GM23338 (cell line): ENCODE results near the gene TOPAZ1. TPM values are rescaled to one million over a fixed set of nuclear protein-coding genes. Genes with fewer than 3 reads are reported as not detected.

Source experiments
- ATAC-seq: fragments of 200-7000 bp; cut with Tn5 transposase; 3 replicates; pipeline ENCODE4 v1.9.1; 2020
- DNase-seq: peaks from one replicate; pipeline ENCODE4 v3.0.0-alpha.2; 2015; ENCODE audit warnings: low spot score
- H2AFZ ChIP-seq: fragments of 200-600 bp; sonication (generic); 2 replicates; pipeline ENCODE4 v1.8.0; 2016; ENCODE audit warnings: antibody characterized with exemption, mild to moderate bottlenecking, moderate library complexity
- H3F3A ChIP-seq: fragments of 200-600 bp; sonication (generic); replicated peaks from 2 replicates; pipeline ENCODE4 v1.8.0; 2017; ENCODE audit warnings: antibody characterized with exemption, mixed run types, low read depth
- H3K27ac ChIP-seq: fragments of 200-600 bp; sonication (generic); 2 replicates; pipeline ENCODE4 v1.6.1; 2016; ENCODE audit warnings: low read depth
- H3K27me3 ChIP-seq: fragments of 200-600 bp; sonication (generic); 2 replicates; pipeline ENCODE4 v1.8.0; 2016; ENCODE audit warnings: mild to moderate bottlenecking, mixed run types, moderate library complexity; ENCODE audit not compliant: insufficient read depth
- H3K36me3 ChIP-seq: fragments of 200-600 bp; sonication (generic); 2 replicates; pipeline ENCODE4 v1.8.0; 2016; ENCODE audit warnings: mild to moderate bottlenecking; ENCODE audit not compliant: insufficient read depth
- H3K4me1 ChIP-seq: fragments of 200-600 bp; sonication (generic); 2 replicates; pipeline ENCODE4 v1.8.0; 2016; ENCODE audit warnings: mild to moderate bottlenecking, moderate library complexity; ENCODE audit not compliant: insufficient read depth
- H3K4me2 ChIP-seq: fragments of 200-600 bp; sonication (generic); 2 replicates; pipeline ENCODE4 v1.7.1; 2017; ENCODE audit warnings: mixed run types
- H3K4me3 ChIP-seq: fragments of 200-600 bp; sonication (generic); 2 replicates; pipeline ENCODE4 v1.6.1; 2016; ENCODE audit warnings: mixed run types
- H3K79me2 ChIP-seq: fragments of 200-600 bp; sonication (generic); replicated peaks from 2 replicates; pipeline ENCODE4 v1.8.0; 2017; ENCODE audit warnings: mild to moderate bottlenecking; ENCODE audit not compliant: insufficient read depth
- H3K9me2 ChIP-seq: fragments of 200-600 bp; sonication (generic); 2 replicates; pipeline ENCODE4 v1.8.0; 2017; ENCODE audit not compliant: insufficient read depth
- H4K20me1 ChIP-seq: fragments of 200-600 bp; sonication (generic); replicated peaks from 2 replicates; pipeline ENCODE4 v1.8.0; 2017; ENCODE audit warnings: mild to moderate bottlenecking; ENCODE audit not compliant: insufficient read depth
- H3K27ac Mint-ChIP-seq: 2 replicates; pipeline ENCODE4 v1.8.0; 2020; ENCODE audit warnings: inconsistent platforms, mild to moderate bottlenecking, moderate library complexity, mixed read lengths
- H3K27me3 Mint-ChIP-seq: 3 replicates; pipeline ENCODE4 v1.8.0; 2022; ENCODE audit warnings: low read depth, mild to moderate bottlenecking, moderate library complexity, mixed read lengths, inconsistent platforms; ENCODE audit not compliant: insufficient read depth, poor library complexity
- H3K36me3 Mint-ChIP-seq: 3 replicates; pipeline ENCODE4 v1.8.0; 2021; ENCODE audit warnings: low read depth, mild to moderate bottlenecking, inconsistent platforms, moderate library complexity, mixed read lengths
- H3K4me1 Mint-ChIP-seq: 3 replicates; pipeline ENCODE4 v1.8.0; 2020; ENCODE audit warnings: mild to moderate bottlenecking, inconsistent platforms, mixed read lengths
- H3K4me3 Mint-ChIP-seq: 3 replicates; pipeline ENCODE4 v1.8.0; 2021; ENCODE audit warnings: moderate library complexity, mild to moderate bottlenecking, inconsistent platforms, mixed read lengths
- H3K9me3 Mint-ChIP-seq: 3 replicates; pipeline ENCODE4 v1.8.0; 2020; ENCODE audit warnings: moderate library complexity, mild to moderate bottlenecking, inconsistent platforms, mixed read lengths
- CREB1 ChIP-seq: fragments of 250-450 bp; sonication (Bioruptor Pico); IDR thresholded peaks from 2 replicates; pipeline ENCODE4 v1.5.0; 2020; ENCODE audit warnings: low read depth, mild to moderate bottlenecking, moderate library complexity
- ETS1 ChIP-seq: IDR thresholded peaks from 2 replicates; pipeline ENCODE4 v1.6.1; 2016; ENCODE audit warnings: antibody characterized with exemption
- EZH2 ChIP-seq: fragments of 200-600 bp; sonication (generic); IDR thresholded peaks from one replicate; pipeline ENCODE4 v1.8.0; 2017; ENCODE audit warnings: antibody characterized with exemption, mild to moderate bottlenecking, low read depth; ENCODE audit not compliant: unreplicated experiment
- REST ChIP-seq: IDR thresholded peaks from one replicate; pipeline ENCODE4 v1.6.1; 2018; ENCODE audit warnings: antibody characterized with exemption; ENCODE audit not compliant: unreplicated experiment
- ZNF114 ChIP-seq: fragments of 250-450 bp; sonication (Bioruptor Pico); IDR thresholded peaks from 2 replicates; pipeline ENCODE4 v1.5.0; 2020; ENCODE audit warnings: mild to moderate bottlenecking, moderate library complexity
- ZNF331 ChIP-seq: fragments of 250-450 bp; sonication (Bioruptor Pico); IDR thresholded peaks from 2 replicates; pipeline ENCODE4 v1.5.0; 2020; ENCODE audit warnings: low read depth, mild to moderate bottlenecking, moderate library complexity
- ZNF462 ChIP-seq: fragments of 250-450 bp; sonication (Bioruptor Pico); IDR thresholded peaks from 2 replicates; pipeline ENCODE4 v1.5.0; 2020; ENCODE audit warnings: mild to moderate bottlenecking, moderate library complexity
- polyA plus RNA-seq: library from polyadenylated mRNA; unstranded; fragments of >200 nt; fragmentation: Nextera tagmentation; extraction: Ambion mirVana; gene quantifications from 2 replicates; pipeline ENCODE4 v1.2.1, GENCODE V29; 2016
- total RNA-seq: library from RNA; depleted of rRNA; stranded (reverse); fragments of >200 nt; shearing (Covaris generic); gene quantifications from 2 replicates; pipeline ENCODE4 v1.2.3, GENCODE V29; 2014

The TOPAZ1 gene
- total and polyA plus RNA-seq, 2 experiments from 2014 or later, result not detected

- Histone ChIP-seq H3K4me2 (no peak overlapping the region), H3K36me3 (no peaks in the 10 kb centered on the region), H3F3A (no peaks in the 10 kb centered on the region), H3K4me3 (no peak overlapping the region), H3K27me3 (no peaks in the 10 kb centered on the region), H3K4me1 (no peaks in the 10 kb centered on the region), H4K20me1 (no peaks in the 10 kb centered on the region), H3K9me2 (no peaks in the 10 kb centered on the region), H3K27ac (no peak overlapping the region), H2AFZ (no peak overlapping the region), H3K79me2 (no peaks in the 10 kb centered on the region)
- ATAC-seq (no peak), DNase-seq (no peak)
- H3K27me3 Mint-ChIP-seq, result no peaks in the 10 kb centered on the region
- no peak overlapping the region for H3K27ac Mint-ChIP-seq
- H3K4me3 Mint-ChIP-seq, result no peak overlapping the region
- 0 out of 3 replicates have a peak, but pooled peaks cover 3% of the 10 kb centered on the region for H3K36me3 Mint-ChIP-seq
- TF ChIP-seq EZH2 (no peak), ETS1 (no peak)
- peaks cover 28% of the 10 kb centered on the region for H3K4me1 Mint-ChIP-seq
- no peaks in the 10 kb centered on the region for H3K9me3 Mint-ChIP-seq
These were observed 121.9 kb downstream of the TOPAZ1 start for GRCh38 chr3:44363591-44363990.

GRCh38 chr3:44365952-44366351 is 124.3 kb downstream of the TOPAZ1 start:
- ATAC-seq (peak; percentile 45; the same call in 1 of the 3 replicates), DNase-seq (no peak)
- no peak overlapping the region for H2AFZ ChIP-seq
- H3K36me3 Mint-ChIP-seq, result 0 out of 3 replicates have a peak, but pooled peaks cover 3% of the 10 kb centered on the region
- no peaks in the 10 kb centered on the region for H3K27me3 Mint-ChIP-seq
- no peak overlapping the region for H3K27ac ChIP-seq
- 0 out of 2 replicates have a peak, but pooled peaks cover 3% of the 10 kb centered on the region for H4K20me1 ChIP-seq
- H3K79me2 ChIP-seq, result no peaks in the 10 kb centered on the region
- H3K9me3 Mint-ChIP-seq, result no peaks in the 10 kb centered on the region
- H3K4me3 ChIP-seq, result no peak overlapping the region
- no peaks in the 10 kb centered on the region for H3K27me3 ChIP-seq
- no peaks in the 10 kb centered on the region for H3K9me2 ChIP-seq
- H3K36me3 ChIP-seq, result no peaks in the 10 kb centered on the region
- peaks cover 15% of the 10 kb centered on the region for H3K4me1 Mint-ChIP-seq
- no peaks in the 10 kb centered on the region for H3F3A ChIP-seq
- no peaks in the 10 kb centered on the region for H3K4me1 ChIP-seq
- no peak overlapping the region for H3K4me3 Mint-ChIP-seq
- no peak overlapping the region for H3K4me2 ChIP-seq
- H3K27ac Mint-ChIP-seq, result no peak overlapping the region
- no peak for TF ChIP-seq ETS1
- no peak for TF ChIP-seq EZH2
- no peak for TF ChIP-seq ZNF462 (CRISPR knock-in tag)
- TF ChIP-seq REST, result no peak
- TF ChIP-seq ZNF114 (CRISPR knock-in tag), result no peak
- TF ChIP-seq ZNF331 (CRISPR knock-in tag), result no peak
- no peak for TF ChIP-seq CREB1
